Measurements from ENCODE around the gene KDM1B. TPM values are rescaled to one million over a fixed set of nuclear protein-coding genes. Genes with fewer than 3 reads are reported as not detected.

The KDM1B gene
- total and polyA plus RNA-seq, 8 donors: 2.6 to 11.9 (median 6.5) TPM

DNA sequence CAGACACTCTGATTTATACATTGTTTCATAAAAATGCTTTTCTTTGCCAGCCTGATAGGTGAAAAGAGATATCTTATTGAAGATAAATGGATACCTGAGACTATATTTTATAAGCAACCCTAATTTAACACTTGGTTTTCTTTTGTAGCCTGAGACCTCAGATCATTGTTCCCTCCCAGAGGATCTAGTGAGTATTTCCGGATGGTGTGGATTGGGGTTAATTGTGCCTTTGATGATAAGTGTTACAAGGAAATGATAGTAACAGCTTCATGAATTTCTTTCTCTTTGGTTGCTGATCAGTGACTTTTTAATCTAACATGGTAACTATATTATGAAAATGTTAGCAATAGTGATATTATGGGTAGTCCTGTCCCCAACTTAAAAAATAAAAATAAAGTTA, 30.4 kb downstream of the KDM1B start:
- H3K27ac ChIP-seq: no peak overlapping the region
- no peaks in the 10 kb centered on the region for H3K4me1 ChIP-seq
- no peaks in the 10 kb centered on the region for H3K36me3 ChIP-seq
- no peaks in the 10 kb centered on the region for H3K9me3 ChIP-seq
- intact Hi-C loops (cut with DNase I): no loop called here
- TF ChIP-seq, protein P1, sequence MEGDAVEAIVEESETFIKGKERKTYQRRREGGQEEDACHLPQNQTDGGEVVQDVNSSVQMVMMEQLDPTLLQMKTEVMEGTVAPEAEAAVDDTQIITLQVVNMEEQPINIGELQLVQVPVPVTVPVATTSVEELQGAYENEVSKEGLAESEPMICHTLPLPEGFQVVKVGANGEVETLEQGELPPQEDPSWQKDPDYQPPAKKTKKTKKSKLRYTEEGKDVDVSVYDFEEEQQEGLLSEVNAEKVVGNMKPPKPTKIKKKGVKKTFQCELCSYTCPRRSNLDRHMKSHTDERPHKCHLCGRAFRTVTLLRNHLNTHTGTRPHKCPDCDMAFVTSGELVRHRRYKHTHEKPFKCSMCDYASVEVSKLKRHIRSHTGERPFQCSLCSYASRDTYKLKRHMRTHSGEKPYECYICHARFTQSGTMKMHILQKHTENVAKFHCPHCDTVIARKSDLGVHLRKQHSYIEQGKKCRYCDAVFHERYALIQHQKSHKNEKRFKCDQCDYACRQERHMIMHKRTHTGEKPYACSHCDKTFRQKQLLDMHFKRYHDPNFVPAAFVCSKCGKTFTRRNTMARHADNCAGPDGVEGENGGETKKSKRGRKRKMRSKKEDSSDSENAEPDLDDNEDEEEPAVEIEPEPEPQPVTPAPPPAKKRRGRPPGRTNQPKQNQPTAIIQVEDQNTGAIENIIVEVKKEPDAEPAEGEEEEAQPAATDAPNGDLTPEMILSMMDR (IDR thresholded peaks at IDR 0.05): no peak
- H3K4me3 ChIP-seq: no peak overlapping the region
- 57 to 65% methylated on average over 1 of the region's 1 CpG for WGBS, 2 donors
- ATAC-seq (no peak), FAIRE-seq (no peak), DNase-seq (no peak)
- H3K27me3 ChIP-seq: no peaks in the 10 kb centered on the region

- no peak for FAIRE-seq
- 29 to 32% methylated on average over 2 of the region's 2 CpGs for WGBS, 2 donors
- peak in 1 of 6 donors; percentile 12 for DNase-seq
- TF ChIP-seq, protein P1 (IDR thresholded peaks at IDR 0.05): no peak
- ATAC-seq: peak in 2 of 4 donors; percentile 38 to 73
- Histone ChIP-seq H3K27me3 (no peaks in the 10 kb centered on the region), H3K4me3 (no peak overlapping the region), H3K4me1 (no peaks in the 10 kb centered on the region), H3K27ac (no peak overlapping the region), H3K36me3 (no peaks in the 10 kb centered on the region), H3K9me3 (no peaks in the 10 kb centered on the region)
- intact Hi-C loops (cut with DNase I): no loop called here
These were observed 30.8 kb downstream of the KDM1B start for GRCh38 chr6:18186033-18186432.

- 94% methylated on average over 4 of the region's 4 CpGs for WGBS, 2 donors
- Histone ChIP-seq H3K36me3 (peaks cover 0 to 4% (median 0%) of the 10 kb centered on the region in 3 donors), H3K9me3 (no peaks in the 10 kb centered on the region), H3K27ac (no peak overlapping the region), H3K4me1 (no peaks in the 10 kb centered on the region), H3K27me3 (no peaks in the 10 kb centered on the region), H3K4me3 (no peak overlapping the region)
- intact Hi-C loops (cut with DNase I): no loop called here
- DNase-seq (no peak), ATAC-seq (no peak), FAIRE-seq (no peak)
- TF ChIP-seq, protein P1 (IDR thresholded peaks at IDR 0.05): no peak
These were observed 31.5 kb downstream of the KDM1B start for GRCh38 chr6:18186540-18187250.

GRCh38 chr6:18187701-18188100, 32.5 kb downstream of the KDM1B start:
- WGBS, 2 donors: 92 to 94% methylated on average over 10 of the region's 10 CpGs
- ATAC-seq (no peak), DNase-seq (peak in 1 of 6 donors; percentile 42), FAIRE-seq (no peak)
- H3K36me3 ChIP-seq: peaks cover 0 to 7% (median 0%) of the 10 kb centered on the region in 3 donors
- H3K27ac ChIP-seq: no peak overlapping the region
- no peaks in the 10 kb centered on the region for H3K27me3 ChIP-seq
- TF ChIP-seq, protein P1 (IDR thresholded peaks at IDR 0.05): no peak
- no peaks in the 10 kb centered on the region for H3K9me3 ChIP-seq
- intact Hi-C loops (cut with DNase I): no loop called here
- no peaks in the 10 kb centered on the region for H3K4me1 ChIP-seq
- H3K4me3 ChIP-seq: no peak overlapping the region

GRCh38 chr6:18189196-18189595, 34.0 kb downstream of the KDM1B start:
- peaks cover 0 to 7% (median 0%) of the 10 kb centered on the region in 3 donors for H3K36me3 ChIP-seq
- DNase-seq (no peak), FAIRE-seq (no peak), ATAC-seq (no peak)
- no peaks in the 10 kb centered on the region for H3K9me3 ChIP-seq
- no peak overlapping the region for H3K27ac ChIP-seq
- intact Hi-C loops (cut with DNase I): no loop called here
- H3K4me1 ChIP-seq: no peaks in the 10 kb centered on the region
- WGBS, 2 donors: 96 to 98% methylated on average over 2 of the region's 2 CpGs
- H3K27me3 ChIP-seq: no peaks in the 10 kb centered on the region
- TF ChIP-seq, protein P1 (IDR thresholded peaks at IDR 0.05): no peak
- no peak overlapping the region for H3K4me3 ChIP-seq
